ENCODE measurements around the gene PTGS1.
"Not testable (repeated sequence)": the region's sequence is repeated elsewhere in the genome, so short reads cannot be mapped to it uniquely, and the experiment has no call there.

The PTGS1 gene

DNA sequence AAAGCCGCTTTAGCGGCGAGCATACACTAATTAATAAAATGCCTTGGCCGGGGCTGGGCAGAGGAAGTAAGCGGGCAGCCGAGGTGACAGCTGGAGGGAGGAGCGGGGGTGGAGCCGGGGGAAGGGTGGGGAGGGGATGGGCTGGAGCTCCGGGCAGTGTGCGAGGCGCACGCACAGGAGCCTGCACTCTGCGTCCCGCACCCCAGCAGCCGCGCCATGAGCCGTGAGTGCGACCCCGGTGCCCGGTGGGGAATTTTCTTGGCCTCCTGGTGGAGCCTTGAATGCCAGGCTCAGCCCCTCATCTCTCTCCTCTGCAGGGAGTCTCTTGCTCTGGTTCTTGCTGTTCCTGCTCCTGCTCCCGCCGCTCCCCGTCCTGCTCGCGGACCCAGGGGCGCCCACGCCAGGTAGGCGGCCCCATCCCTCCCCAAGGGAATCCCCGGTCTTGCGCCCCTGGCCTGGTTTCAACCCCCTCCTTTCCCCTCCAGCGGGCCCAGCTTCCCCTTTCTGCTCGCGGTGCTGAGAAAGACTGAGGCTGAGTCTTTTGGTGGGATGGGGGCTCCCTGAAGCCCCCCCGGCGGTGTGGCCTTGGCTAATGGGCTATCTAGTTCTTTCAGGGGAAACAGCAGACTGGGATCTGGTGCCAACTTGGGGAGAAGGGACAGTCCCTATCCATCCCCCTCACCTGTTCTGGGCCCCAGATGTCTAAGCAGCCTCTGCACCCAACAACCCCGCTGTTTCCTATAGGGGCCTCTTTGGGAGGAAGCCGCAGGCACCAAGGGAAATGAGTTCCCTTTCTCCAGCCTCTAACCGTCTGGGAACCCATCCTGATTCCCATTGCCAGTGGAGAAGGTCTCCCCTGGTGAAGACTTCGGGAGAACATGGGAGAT lies at the start of gene PTGS1:
TSS of gene PTGS1 (plus strand) at position 156 of the 887 bp plus-strand sequence. CDS start at position 217, 61 bp downstream.
- peak; percentile 14 for DNase-seq

DNA sequence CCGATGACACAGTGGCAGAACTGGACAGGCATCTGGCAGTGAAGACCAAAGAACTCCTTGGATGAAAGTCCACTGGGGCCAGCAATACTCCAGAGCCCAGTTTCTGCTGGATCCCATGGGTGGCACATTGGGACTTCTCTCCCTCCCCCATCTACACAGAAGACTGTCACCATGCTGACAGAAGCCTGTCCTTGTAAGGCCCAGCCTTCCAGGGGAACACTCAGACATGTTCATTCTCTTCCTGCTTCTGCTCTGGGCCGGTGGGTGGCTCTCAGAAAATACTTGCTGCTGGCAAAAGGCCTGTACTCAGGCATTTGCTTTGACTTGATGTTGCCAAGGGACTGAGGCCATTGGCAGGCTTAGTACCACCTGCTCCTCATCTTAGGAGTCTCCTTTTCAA lies 48.3 kb upstream of the PTGS1 start:
- DNase-seq, result no peak

DNA sequence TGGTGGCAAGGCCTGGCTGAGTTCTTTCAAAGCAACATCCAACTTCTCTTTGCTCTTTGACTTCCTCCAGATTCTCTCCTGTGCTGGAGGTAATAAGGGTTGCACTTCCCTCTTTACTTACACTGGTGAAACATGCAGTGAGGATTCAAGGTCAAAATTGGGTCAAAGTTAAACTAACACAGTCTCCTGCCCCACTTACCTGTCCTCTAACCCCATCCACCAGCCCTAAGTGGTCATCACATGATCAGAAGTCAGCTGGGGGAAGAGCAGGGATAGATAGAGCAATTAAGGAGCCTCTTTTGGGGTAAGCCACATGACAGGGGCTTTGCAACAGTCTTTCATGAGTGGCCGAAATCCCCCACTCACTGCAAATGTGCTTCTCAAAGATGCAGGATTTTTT lies 46.2 kb upstream of the PTGS1 start:
- not testable (repeated sequence) for DNase-seq

DNA sequence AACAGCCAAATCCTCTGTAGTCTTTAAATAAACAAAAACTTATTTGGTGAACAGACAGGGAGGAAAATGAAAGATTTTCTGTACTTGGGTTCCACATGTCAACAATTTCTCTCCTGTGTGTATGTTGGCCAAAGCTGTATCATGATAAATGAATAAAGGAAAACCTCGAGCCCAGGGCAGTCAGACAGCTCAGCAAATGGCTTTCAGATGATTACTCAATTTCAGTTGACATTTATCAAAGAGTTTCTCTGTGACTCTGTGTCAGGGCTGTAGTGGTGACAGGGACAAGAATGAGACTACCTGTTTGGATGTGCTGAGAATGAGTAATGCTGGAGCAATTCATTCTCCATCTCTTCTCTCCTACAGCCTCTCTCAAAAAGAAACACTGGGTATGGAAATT lies 45.7 kb upstream of the PTGS1 start:
- no peak for DNase-seq

DNA sequence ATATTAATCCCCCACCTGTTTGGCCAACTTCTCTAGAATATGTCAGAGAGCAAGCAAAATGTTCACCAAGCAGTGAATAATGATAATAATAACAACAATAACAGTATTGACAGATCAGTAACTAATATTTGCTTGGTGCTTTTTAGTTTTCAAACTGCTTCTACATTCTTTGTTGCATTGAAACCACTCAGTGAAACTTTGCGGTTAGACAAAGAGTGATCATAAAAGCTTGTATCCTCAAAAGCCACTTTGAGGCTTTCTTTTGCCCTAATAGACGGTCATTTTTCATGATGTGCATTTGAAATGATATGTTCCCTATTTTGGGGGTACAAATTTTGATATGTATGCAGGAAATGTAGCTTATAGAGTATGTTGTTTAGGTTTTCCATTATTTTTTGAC lies 43.6 kb upstream of the PTGS1 start:
- no peak for DNase-seq

DNA sequence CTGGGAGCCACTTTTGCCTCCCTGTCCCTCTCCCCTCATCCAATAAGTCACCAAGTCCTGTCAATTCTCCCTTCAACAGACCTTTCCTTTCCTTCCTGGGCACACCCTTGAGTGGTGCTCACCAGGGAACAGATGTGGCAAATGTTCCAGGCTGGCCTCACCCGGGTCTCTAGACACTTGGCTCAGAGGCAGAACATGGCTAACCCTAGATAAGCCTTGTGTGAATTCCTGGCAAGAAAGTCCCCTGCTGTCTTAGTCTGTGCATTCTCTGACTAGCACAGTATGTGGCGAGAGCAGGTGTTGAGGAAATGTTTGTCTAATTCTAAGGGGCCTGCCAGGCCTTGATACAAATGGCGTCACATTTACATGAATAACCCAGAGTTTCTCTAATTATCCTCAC lies 41.2 kb upstream of the PTGS1 start:
- no peak for DNase-seq

DNA sequence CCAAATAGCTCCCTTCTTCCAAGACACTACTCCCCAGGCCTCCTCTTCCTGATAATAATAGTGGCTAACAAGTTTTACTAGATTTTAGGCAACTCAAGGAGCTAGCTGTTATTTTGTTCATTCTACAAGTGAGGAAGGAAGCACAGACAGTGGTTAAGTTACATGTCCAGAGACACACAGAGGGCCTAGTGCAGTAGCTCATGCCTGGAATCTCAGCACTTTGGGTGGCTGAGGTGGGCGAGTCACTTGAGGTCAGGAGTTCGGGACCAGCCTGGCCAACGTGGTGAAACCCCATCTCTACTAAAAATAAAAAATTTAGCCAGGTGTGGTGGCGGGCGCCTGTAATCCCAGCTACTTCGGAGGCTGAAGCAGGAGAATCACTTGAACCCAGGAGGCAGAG lies 40.4 kb upstream of the PTGS1 start:
- DNase-seq, result not testable (repeated sequence)

DNA sequence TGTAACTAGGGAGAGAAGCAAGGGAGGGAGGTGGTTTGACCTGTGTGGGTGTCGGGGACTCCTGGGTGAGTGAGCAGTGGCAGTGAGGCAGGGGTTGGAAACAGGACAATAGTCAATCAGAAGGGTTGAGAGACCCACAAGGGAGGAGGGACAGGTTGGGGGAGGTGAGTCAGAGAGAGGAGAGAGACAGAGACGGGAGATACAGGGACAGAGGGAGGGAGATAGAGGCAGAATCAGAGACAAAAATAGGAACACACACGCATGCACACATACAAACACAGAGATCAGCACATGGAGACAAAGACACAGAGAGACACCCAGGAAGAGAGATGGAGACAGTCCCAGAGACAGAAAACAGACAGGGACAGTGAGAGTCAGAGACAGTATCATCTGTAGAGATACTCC lies 39.3 kb upstream of the PTGS1 start:
- no peak for DNase-seq

DNA sequence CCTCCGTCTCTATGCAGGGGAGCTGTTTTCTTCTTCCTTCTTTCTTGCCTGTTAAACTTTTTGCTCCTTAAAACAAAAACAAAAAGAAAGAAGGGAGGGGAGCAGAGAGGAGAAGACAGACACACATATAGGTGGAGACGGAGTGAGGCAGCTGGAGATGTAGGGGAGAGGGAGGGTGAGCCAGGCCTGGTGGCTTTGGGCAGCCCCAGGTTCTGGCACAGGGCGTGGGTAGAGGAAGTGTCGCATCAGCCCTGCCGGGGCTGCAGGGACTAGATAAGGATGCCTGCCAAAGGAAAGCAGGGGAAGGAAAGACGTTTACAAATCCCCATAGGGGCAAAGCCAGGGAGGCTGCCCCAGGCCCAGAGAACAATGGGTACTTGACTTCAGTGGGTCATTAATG lies 38.7 kb upstream of the PTGS1 start:
- DNase-seq, result no peak

DNA sequence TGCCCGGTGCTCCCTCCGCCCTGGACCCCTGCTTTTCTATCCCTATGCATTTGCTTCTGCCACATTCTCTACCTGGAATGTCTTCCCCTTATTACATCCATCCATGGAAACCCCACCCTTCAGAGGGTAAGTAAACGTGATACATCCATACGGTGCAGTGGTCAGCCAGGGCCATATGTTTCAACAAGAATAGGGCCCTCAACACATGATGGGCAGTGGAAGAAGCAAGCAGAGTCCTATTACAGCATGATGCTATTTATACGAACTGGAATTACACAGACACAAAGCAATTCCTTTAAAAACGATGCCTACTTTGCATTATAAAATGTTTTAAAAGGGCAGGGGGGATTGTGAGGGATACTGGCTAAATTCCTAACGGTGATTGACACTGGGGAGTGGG lies 38.2 kb upstream of the PTGS1 start:
- DNase-seq, result no peak

DNA sequence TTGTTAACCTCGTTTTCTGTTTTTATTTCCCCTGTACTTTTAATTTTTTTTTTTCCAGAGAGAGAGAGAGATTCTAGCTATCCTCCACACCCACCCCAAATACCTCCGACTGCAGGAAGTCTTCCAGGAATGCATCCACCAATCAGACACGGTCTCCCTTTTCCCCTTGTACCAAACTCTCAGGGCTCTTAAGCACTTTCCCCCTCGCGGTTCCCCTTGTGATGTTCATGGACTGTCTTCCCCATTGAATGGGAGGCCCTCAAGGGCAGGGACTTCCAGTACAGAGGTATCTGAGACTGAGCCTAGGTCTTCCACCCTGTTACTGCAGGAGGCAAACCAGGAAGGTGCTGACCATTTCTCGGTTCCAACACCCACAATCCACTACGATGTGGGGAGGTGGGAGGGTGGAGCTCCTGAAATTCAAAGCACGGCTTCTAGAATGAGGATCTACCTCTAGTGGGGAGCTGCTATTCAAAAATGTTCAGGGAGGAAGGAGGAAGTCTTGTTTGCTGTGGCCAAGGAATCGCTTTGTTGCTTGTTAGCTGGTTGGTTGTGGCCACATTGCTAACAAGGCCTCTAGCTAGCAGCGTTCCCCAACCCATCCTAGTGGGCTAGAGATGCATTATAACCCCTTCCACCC lies 37.5 kb upstream of the PTGS1 start:
- DNase-seq, result no peak

DNA sequence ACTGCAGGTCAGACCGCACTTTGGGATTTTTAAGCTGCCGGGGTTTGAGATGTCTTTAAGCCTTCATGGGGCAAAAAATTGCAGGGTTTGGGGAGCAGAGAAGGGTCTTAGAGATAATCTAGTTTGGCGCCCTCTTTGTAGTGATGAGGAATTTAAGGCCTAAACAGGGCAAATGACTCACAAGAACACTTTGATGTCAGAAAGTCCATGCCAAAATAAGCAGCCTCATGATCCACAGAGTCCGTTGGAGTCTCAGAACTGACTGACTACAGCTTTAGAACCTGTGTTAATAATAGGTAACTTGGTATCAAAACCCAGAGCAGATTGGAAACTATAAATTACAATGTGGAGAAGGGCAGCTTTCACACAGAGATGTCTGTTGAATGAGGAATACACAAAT lies 35.9 kb upstream of the PTGS1 start:
- no peak for DNase-seq

DNA sequence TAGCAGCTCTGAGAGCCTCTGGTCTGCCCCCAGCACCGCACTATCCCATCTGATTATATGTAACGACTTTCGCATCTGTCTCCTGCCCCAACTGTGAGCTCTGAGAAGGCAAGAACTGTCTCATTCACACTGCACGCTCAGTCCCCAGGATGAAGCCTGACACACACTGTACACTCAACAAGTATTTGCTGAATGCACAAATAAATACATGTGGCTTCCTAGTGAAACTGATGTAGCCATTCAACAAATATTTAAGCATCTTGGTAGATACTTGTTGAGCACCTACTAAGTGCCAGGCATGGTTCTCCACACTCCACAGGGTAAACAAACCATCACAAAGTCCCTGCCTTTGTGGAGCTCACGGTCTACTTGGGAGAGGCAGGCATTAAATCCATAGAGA lies 34.6 kb upstream of the PTGS1 start:
- DNase-seq, result no peak

DNA sequence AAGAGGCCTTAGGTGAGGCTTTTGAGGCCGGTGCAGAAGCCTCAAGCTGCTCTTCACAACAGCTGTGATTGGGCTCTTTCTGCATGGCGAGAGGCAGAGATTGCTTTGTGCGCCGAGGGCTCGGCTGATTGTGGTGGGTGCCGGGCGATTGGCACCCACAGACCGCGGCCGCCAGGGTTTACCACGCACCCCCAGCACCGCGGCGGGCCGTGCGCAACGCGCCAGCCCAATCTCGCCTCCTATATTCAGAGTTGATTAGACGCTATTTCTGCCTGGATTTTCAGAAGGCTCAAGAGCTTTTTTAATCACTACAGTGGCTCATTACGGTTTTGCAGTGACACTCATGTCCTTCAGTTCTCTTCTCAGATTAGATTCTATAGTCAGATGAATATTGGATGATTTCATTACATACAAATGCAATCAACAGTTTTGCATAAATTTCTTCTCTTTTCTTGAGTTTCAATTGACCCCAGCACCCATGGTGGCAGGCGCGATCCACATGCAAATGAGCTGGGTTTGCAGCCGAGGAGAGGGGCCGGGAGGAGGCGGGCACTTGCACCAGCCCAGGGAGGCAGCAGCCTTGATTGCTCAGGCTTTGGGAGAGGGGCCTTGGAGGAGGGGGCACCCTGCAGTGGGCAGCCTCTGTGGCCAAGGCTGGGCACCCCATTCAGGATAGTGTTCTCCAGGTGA lies 33.8 kb upstream of the PTGS1 start:
- DNase-seq, result no peak

DNA sequence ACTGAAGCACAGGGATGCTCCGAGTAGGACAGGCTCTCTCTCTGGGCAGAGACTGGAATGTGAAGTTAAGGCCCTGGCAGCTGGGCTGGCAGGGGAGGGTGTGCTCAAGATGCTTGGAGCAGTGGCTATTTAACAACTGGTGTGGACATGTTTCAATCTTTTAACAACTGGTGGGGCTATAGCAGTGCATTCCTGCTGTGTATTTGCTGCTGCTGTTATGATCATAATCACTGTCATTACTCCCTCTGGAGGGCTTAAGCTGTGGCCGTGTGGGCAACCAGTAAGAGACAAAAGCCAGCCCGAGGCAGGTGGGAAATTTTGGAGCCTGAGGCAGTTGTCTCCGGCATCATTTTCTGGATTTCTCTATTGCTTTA lies 33.3 kb upstream of the PTGS1 start:
- DNase-seq, result no peak

DNA sequence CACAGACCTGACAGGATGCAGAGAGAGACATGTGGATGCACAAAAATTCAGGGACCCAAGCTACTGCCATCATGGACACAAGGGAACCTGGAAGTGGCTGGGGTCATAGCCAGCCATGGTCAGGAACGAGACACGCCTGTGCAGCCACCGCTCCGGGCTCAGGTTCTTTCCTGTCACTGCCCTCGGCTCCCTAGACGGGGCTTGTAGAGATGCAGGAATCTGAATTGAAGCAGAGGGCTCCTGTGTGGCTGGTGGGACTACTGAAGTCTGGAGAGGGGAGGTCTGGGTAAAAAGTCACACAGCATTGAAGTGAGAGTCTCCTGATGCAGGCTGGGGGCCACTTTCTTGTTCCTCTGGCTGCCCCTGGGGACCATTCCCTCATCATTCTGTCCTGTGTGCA lies 32.3 kb upstream of the PTGS1 start:
- DNase-seq, result no peak

DNA sequence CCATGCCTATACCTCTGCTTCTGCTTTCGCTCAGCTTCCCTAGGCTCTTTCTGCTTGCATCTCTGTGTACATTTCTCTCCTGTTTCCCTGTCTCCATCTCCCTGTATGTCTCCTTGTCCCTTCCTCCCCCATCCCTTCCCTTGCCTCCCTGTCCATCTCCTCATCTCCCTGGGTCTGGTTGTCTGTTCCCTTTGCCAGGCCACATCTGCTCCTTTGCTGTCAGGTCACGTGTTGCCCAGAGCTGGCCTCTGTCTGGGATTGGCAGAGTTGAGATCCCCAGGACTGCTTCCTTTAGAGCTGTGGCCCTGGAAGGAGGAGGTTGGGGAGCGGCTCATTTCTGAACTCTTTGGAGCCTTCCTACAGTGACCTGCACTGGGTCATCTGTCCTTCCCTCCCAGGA lies 31.8 kb upstream of the PTGS1 start:
- DNase-seq, result no peak

DNA sequence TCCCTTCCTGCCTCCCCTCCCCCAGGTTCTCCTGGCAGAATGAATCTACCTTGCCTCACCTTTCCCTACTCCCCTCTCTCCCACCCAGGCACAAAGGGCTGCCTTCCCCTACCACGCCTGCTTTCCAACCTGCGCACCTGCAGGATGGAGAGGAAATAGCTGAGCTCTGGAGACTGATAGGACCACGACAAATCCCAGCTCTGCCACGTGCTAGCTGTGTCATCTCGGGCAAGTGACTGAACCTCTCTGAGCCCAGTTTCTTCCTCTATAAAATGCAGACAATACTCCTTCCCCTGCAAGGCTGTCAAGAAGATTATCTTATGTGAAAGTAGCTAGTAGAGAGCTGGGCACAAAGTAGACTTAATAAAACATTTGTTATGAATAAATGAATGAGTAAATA lies 31.2 kb upstream of the PTGS1 start:
- no peak for DNase-seq

DNA sequence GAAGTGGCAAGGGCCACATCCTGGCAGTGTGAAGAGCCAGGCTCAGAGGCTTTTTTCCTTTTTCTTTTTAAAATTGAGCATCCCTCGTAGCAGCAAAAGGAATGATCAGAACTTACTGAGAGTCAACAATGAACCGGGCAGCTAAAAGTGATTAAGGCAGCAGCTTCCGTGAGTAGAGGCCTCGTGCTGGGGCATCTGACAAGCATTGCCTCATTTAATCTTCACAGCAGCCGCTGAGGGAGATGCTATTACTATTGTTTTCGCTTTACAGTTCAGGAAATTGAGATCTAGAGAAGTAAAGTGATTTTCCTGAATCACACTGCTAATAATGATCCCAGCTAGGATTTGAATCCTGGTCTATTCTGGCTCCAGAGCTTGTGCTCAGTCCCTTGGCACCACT lies 30.7 kb upstream of the PTGS1 start:
- no peak for DNase-seq

DNA sequence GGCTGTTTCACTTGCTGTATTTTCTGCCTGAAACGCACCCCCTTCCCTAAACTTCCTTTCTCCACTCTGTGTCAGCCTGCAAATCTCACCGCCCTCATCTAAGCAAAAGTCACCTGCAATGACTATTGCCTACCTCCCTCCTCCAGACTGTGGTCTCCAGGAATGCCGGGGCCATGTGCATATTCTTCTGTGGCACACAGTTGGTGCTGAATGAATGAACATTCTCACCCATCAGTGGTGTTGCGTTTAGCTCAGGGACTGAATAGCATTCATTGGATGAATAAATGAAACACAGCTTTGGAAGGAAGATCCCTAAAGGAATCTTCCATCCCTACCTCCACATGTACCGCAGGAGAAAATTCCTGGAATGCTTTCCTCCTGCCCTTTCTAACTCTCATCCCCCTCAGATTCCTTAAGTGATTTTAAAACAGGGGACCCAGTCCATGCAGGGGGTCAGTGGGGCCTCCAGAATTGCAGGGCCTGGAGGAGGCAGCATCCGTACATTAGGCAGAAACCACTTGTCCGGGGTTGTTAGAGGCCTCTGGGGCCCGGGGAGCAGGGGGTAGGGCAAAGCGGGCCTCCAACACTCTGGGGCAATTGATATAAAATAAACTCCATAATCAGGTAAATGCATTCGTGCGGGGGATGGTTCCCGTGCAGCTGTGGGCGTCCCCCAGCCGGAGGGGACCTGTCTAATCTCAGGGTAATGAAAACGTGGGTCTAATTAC lies 28.3 kb upstream of the PTGS1 start:
- no peak for DNase-seq

DNA sequence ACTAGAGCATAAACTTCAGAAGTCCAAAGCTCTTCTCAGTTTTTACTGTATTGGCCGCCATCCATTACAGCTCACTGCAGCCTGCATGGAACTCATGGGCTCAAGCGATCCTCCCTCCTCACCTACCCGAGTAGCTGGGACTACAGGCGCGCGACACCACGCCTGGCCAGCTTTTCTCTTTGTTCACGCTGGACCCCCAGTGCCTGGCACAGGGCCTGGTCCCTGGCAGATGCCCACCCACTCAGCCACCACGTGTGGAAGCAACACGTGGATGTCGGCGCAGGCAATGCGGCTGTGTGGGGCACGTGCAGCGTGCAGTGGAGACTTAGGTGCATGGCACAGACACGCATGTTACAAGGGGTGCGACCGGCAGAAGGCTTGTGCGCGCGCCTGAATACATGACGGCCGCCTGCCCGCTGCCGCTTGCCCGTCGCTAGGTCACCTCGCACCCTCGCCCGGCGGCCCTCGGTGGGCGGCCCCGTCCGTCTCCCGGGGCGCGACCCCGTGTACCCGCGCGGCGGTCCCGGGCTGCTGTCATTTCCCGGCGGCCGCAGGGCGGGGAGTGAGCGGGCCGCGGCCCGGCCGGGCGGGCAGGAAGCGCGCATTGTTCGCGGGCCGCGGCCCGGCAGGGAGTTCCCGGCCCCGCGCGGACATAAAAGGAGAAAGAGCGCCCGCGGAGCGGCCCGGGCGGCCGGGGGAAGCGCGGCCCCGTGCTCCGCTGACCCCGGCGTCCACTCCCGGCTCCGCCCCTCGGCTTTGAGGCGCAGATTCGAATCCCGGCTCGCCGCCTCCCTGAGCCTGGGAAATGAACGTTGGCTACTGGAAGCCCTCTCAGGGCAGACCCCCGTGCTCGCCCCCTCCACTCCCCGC lies 24.1 kb upstream of the PTGS1 start:
- DNase-seq, result no peak

Data from activated CD4-positive, alpha-beta T cell treated with anti-CD3 and anti-CD28 coated beads, Interleukin-10, Interleukin-2, amounts not matched to agents 100 ng/mL and 50 ng/mL, durations not matched to agents 16 hours and 8 hours (primary cell).